DND-41 (cell line): ENCODE measurements around the gene MICALL2.

Experiments
- ATAC-seq: fragments of 200-7000 bp; cut with Tn5 transposase; 3 replicates; pipeline ENCODE4 v1.9.1; 2021; ENCODE audit warnings: low read depth; ENCODE audit not compliant: insufficient read depth
- DNase-seq: peaks from one replicate; pipeline ENCODE4 v3.0.0-alpha.2; 2020
- H2AFZ ChIP-seq: 2 replicates; pipeline ENCODE4 v1.6.0; 2012; ENCODE audit warnings: low read depth, low read length
- H3K27ac ChIP-seq: 2 replicates; pipeline ENCODE4 v1.5.1; 2012; ENCODE audit warnings: low read length, inconsistent platforms
- H3K27me3 ChIP-seq: fragments of 200-600 bp; sonication (generic); 2 replicates; pipeline ENCODE4 v1.6.0; 2012; ENCODE audit warnings: low read length, mild to moderate bottlenecking, inconsistent platforms; ENCODE audit not compliant: insufficient read depth, poor library complexity
- H3K36me3 ChIP-seq: 2 replicates; pipeline ENCODE4 v1.5.1; 2012; ENCODE audit warnings: low read length, inconsistent platforms; ENCODE audit not compliant: insufficient read depth
- H3K4me1 ChIP-seq: 2 replicates; pipeline ENCODE4 v1.5.1; 2012; ENCODE audit warnings: mild to moderate bottlenecking, low read length; ENCODE audit not compliant: insufficient read depth
- H3K4me2 ChIP-seq: 2 replicates; pipeline ENCODE4 v1.6.0; 2012; ENCODE audit warnings: mild to moderate bottlenecking, moderate library complexity, low read length, inconsistent platforms; ENCODE audit not compliant: insufficient read depth
- H3K4me3 ChIP-seq, 2 experiments: fragments of 200-600 bp in 1 of 2; shearing (Covaris generic) in 1 of 2; 2 replicates each; pipeline ENCODE4 v1.5.1; 2012 to 2016; ENCODE audit warnings: inconsistent platforms in 2 of 2, low read length in 2 of 2, mild to moderate bottlenecking in 2 of 2, low read depth in 1 of 2, moderate library complexity in 1 of 2
- H3K79me2 ChIP-seq: 2 replicates; pipeline ENCODE4 v1.6.0; 2012; ENCODE audit warnings: low read length, inconsistent platforms; ENCODE audit not compliant: insufficient read depth
- H3K9ac ChIP-seq: 2 replicates; pipeline ENCODE4 v1.6.0; 2012; ENCODE audit warnings: low read depth, mild to moderate bottlenecking, inconsistent platforms, low read length, moderate library complexity
- H3K9me3 ChIP-seq: 2 replicates; pipeline ENCODE4 v1.5.1; 2012; ENCODE audit warnings: low read length, moderate library complexity, mild to moderate bottlenecking, inconsistent platforms; ENCODE audit not compliant: insufficient read depth, severe bottlenecking
- H4K20me1 ChIP-seq: 2 replicates; pipeline ENCODE4 v1.6.0; 2012; ENCODE audit warnings: low read length; ENCODE audit not compliant: insufficient read depth
- EZH2 ChIP-seq: IDR thresholded peaks from 3 replicates; pipeline ENCODE4 v1.6.1; 2012; ENCODE audit warnings: borderline replicate concordance, low read depth, mild to moderate bottlenecking, moderate library complexity, low read length, inconsistent platforms; ENCODE audit not compliant: severe bottlenecking
- TF ChIP-seq, protein P1 (sequence below): IDR thresholded peaks from 2 replicates; pipeline ENCODE4 v1.5.1; 2012; ENCODE audit warnings: borderline replicate concordance, low read length, moderate library complexity, mild to moderate bottlenecking; ENCODE audit not compliant: poor library complexity, severe bottlenecking; ENCODE audit errors: extremely low read depth

MICALL2 gene

DNA sequence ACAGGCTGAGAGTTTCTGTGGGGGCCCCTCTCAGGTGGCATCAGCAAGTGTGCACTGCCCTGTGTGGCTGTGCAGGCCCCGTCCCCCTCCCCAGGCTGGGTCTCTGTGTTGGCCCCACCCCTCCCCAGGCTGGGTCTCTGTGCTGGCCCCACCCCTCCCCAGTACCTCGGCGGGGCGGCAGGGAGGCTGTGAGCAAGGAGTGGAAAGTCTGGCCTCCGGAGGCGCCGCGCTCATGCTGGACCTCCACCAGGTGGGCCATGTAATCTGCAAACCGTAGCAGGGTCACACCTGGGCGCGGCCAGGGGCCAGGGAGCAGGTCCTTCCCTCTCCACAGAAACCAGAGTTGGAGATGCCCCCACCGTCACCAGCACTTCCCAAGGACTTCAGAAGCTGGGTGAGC, 21.4 kb upstream of the MICALL2 start:
- H3K4me2 ChIP-seq: no peak overlapping the region
- H3K27me3 ChIP-seq: no peaks in the 10 kb centered on the region
- no peaks in the 10 kb centered on the region for H3K4me1 ChIP-seq
- no peak overlapping the region for H3K9ac ChIP-seq
- DNase-seq (no peak), ATAC-seq (no peak)
- H3K9me3 ChIP-seq: no peaks in the 10 kb centered on the region
- TF ChIP-seq EZH2: no peak
- TF ChIP-seq, protein P1, sequence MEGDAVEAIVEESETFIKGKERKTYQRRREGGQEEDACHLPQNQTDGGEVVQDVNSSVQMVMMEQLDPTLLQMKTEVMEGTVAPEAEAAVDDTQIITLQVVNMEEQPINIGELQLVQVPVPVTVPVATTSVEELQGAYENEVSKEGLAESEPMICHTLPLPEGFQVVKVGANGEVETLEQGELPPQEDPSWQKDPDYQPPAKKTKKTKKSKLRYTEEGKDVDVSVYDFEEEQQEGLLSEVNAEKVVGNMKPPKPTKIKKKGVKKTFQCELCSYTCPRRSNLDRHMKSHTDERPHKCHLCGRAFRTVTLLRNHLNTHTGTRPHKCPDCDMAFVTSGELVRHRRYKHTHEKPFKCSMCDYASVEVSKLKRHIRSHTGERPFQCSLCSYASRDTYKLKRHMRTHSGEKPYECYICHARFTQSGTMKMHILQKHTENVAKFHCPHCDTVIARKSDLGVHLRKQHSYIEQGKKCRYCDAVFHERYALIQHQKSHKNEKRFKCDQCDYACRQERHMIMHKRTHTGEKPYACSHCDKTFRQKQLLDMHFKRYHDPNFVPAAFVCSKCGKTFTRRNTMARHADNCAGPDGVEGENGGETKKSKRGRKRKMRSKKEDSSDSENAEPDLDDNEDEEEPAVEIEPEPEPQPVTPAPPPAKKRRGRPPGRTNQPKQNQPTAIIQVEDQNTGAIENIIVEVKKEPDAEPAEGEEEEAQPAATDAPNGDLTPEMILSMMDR: no peak
- H3K27ac ChIP-seq: no peak overlapping the region
- no peaks in the 10 kb centered on the region for H3K79me2 ChIP-seq
- no peak overlapping the region for H2AFZ ChIP-seq
- H4K20me1 ChIP-seq: peaks cover 9% of the 10 kb centered on the region; the same call in 1 of the 2 replicates
- H3K4me3 ChIP-seq: no peak overlapping the region
- peaks cover 95% of the 10 kb centered on the region for H3K36me3 ChIP-seq

- Histone ChIP-seq H3K36me3 (peaks cover 96% of the 10 kb centered on the region), H3K4me1 (no peaks in the 10 kb centered on the region), H2AFZ (no peak overlapping the region), H4K20me1 (peaks cover 12% of the 10 kb centered on the region), H3K27me3 (no peaks in the 10 kb centered on the region), H3K9me3 (no peaks in the 10 kb centered on the region), H3K27ac (no peak overlapping the region), H3K9ac (no peak overlapping the region), H3K4me2 (no peak overlapping the region), H3K4me3 (no peak overlapping the region), H3K79me2 (no peaks in the 10 kb centered on the region)
- no peak for TF ChIP-seq EZH2
- TF ChIP-seq, protein P1: no peak
- ATAC-seq: no peak
- no peak for DNase-seq
Measured at GRCh38 chr7:1479287-1479686, 20.0 kb upstream of the MICALL2 start.

- H3K27me3 ChIP-seq: no peaks in the 10 kb centered on the region
- H4K20me1 ChIP-seq: peaks cover 16% of the 10 kb centered on the region
- TF ChIP-seq, protein P1: no peak
- no peak for TF ChIP-seq EZH2
- no peak overlapping the region for H3K4me2 ChIP-seq
- DNase-seq: no peak
- H3K36me3 ChIP-seq: peaks cover 96% of the 10 kb centered on the region
- H3K4me3 ChIP-seq: no peak overlapping the region
- H3K79me2 ChIP-seq: no peaks in the 10 kb centered on the region
- H3K27ac ChIP-seq: no peak overlapping the region
- no peak for ATAC-seq
- no peak overlapping the region for H2AFZ ChIP-seq
- no peak overlapping the region for H3K9ac ChIP-seq
- H3K4me1 ChIP-seq: no peaks in the 10 kb centered on the region
- H3K9me3 ChIP-seq: no peaks in the 10 kb centered on the region
Measured at GRCh38 chr7:1478480-1478879, 19.2 kb upstream of the MICALL2 start.

GRCh38 chr7:1476859-1477258, 17.6 kb upstream of the MICALL2 start:
- DNase-seq: no peak
- H2AFZ ChIP-seq: no peak overlapping the region
- no peaks in the 10 kb centered on the region for H3K4me1 ChIP-seq
- no peak overlapping the region for H3K4me3 ChIP-seq
- TF ChIP-seq, protein P1: no peak
- no peak for TF ChIP-seq EZH2
- peaks cover 95% of the 10 kb centered on the region for H3K36me3 ChIP-seq
- H3K27ac ChIP-seq: no peak overlapping the region
- H3K9ac ChIP-seq: no peak overlapping the region
- peaks cover 14% of the 10 kb centered on the region for H4K20me1 ChIP-seq
- no peaks in the 10 kb centered on the region for H3K27me3 ChIP-seq
- H3K4me2 ChIP-seq: no peak overlapping the region
- no peaks in the 10 kb centered on the region for H3K9me3 ChIP-seq
- no peaks in the 10 kb centered on the region for H3K79me2 ChIP-seq
- ATAC-seq: no peak
